Fibroblast of lung (primary cell): ENCODE data around the gene ARHGDIG.

ENCODE experiments used
- EZH2 ChIP-seq: IDR thresholded peaks from 2 replicates; pipeline ENCODE4 v1.5.1; 2012; ENCODE audit warnings: low read length, control low read depth, mild to moderate bottlenecking; ENCODE audit errors: missing control alignments
- TF ChIP-seq, protein P1 (sequence below), 2 donors: IDR thresholded peaks in 1 of 2; conservative IDR thresholded peaks in 1 of 2; 1 replicate in 1 of 2; 2 replicates in 1 of 2; pipeline ENCODE4 v1.5.1; 2011 to 2012; ENCODE audit warnings: low read length in 2 of 2, control low read depth in 1 of 2, inconsistent platforms in 1 of 2, low read depth in 1 of 2, mild to moderate bottlenecking in 1 of 2

DNA sequence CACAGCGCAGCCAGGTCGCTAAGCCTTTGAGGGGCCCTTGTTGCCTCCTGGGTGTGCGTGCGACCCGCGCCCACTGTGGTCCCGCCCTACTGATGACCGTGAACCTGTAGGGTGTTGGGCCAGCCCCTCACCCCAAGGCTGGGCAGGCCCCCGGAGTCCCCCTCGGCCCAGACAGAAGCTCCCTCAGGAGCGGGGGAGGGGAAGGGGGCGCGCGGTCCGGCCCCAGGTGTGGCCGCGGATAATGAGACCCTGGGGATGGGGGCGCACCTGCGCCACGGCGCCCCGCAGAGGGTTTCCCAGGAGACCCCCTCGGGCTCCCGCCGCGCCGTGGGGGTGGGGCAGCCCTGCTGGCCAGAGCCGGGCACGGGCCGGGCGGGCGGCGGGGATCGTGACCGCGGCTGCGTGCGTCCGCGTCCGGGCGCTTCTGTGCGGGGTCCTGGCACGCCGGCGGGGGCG is 358 bp upstream of the ARHGDIG start:
- TF ChIP-seq EZH2 = peak; percentile 68
- TF ChIP-seq, protein P1, sequence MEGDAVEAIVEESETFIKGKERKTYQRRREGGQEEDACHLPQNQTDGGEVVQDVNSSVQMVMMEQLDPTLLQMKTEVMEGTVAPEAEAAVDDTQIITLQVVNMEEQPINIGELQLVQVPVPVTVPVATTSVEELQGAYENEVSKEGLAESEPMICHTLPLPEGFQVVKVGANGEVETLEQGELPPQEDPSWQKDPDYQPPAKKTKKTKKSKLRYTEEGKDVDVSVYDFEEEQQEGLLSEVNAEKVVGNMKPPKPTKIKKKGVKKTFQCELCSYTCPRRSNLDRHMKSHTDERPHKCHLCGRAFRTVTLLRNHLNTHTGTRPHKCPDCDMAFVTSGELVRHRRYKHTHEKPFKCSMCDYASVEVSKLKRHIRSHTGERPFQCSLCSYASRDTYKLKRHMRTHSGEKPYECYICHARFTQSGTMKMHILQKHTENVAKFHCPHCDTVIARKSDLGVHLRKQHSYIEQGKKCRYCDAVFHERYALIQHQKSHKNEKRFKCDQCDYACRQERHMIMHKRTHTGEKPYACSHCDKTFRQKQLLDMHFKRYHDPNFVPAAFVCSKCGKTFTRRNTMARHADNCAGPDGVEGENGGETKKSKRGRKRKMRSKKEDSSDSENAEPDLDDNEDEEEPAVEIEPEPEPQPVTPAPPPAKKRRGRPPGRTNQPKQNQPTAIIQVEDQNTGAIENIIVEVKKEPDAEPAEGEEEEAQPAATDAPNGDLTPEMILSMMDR (conservative IDR thresholded peaks at IDR 0.05 in 1 of 2, IDR thresholded peaks at IDR 0.05 in 1 of 2; ENCODE audit: low read depth in 1 of 2, low read length in 2 of 2) = no peak
